Mesenchymal stem cell (in vitro differentiated cells and primary cell): ENCODE data around the gene PNMA6F.
"Not testable (repeated sequence)": the region's sequence is repeated elsewhere in the genome, so short reads cannot be mapped to it uniquely, and the experiment has no call there.

Experiments used
- DNase-seq: peaks from one replicate; pipeline ENCODE4 v3.0.0-alpha.2; 2013
- H2AFZ ChIP-seq: one replicate; pipeline ENCODE4 v1.6.1; 2013; ENCODE audit warnings: low read depth, mild to moderate bottlenecking, control low read depth, inconsistent platforms, low read length, moderate library complexity
- H2AK5ac ChIP-seq: 2 replicates; pipeline ENCODE4 v1.6.1; 2013; ENCODE audit warnings: low read length, moderate library complexity, mild to moderate bottlenecking, inconsistent platforms; ENCODE audit not compliant: severe bottlenecking
- H2BK120ac ChIP-seq: one replicate; pipeline ENCODE4 v1.6.1; 2013; ENCODE audit warnings: low read depth, mild to moderate bottlenecking, inconsistent platforms, low read length, moderate library complexity
- H2BK12ac ChIP-seq, 2 experiments: one replicate each; pipeline ENCODE4 v1.6.1; 2013; ENCODE audit warnings: inconsistent platforms in 2 of 2, low read length in 2 of 2, mild to moderate bottlenecking in 2 of 2, moderate library complexity in 2 of 2, control low read depth in 1 of 2
- H2BK15ac ChIP-seq: one replicate; pipeline ENCODE4 v1.6.1; 2013; ENCODE audit warnings: mild to moderate bottlenecking, low read depth, inconsistent platforms; ENCODE audit not compliant: poor library complexity, severe bottlenecking
- H2BK5ac ChIP-seq: 2 replicates; pipeline ENCODE4 v1.6.1; 2013; ENCODE audit warnings: low read depth, mild to moderate bottlenecking, low read length, control low read depth, inconsistent platforms; ENCODE audit not compliant: poor library complexity, severe bottlenecking
- H3K14ac ChIP-seq, 2 experiments: one replicate each; pipeline ENCODE4 v1.6.1; 2013; ENCODE audit warnings: inconsistent platforms in 2 of 2, low read length in 2 of 2, control low read depth in 1 of 2, mild to moderate bottlenecking in 1 of 2, moderate library complexity in 1 of 2
- H3K18ac ChIP-seq, 2 experiments: one replicate each; pipeline ENCODE4 v1.6.1; 2013; ENCODE audit warnings: inconsistent platforms in 2 of 2, low read length in 2 of 2, control low read depth in 1 of 2, low read depth in 1 of 2, mild to moderate bottlenecking in 1 of 2
- H3K23ac ChIP-seq, 2 experiments: one replicate each; pipeline ENCODE4 v1.6.1; 2013; ENCODE audit warnings: inconsistent platforms in 2 of 2, low read length in 2 of 2, mild to moderate bottlenecking in 2 of 2, moderate library complexity in 2 of 2, control low read depth in 1 of 2
- H3K27ac ChIP-seq: 2 replicates; pipeline ENCODE4 v1.5.1; 2013; ENCODE audit warnings: mild to moderate bottlenecking, moderate library complexity, low read length, control low read depth, inconsistent platforms; ENCODE audit not compliant: poor library complexity, severe bottlenecking
- H3K27me3 ChIP-seq, 2 experiments: 2 replicates each; pipeline versions ENCODE4 v1.6.1 to v1.7.0; 2013; ENCODE audit warnings: low read length in 2 of 2, mild to moderate bottlenecking in 2 of 2, moderate library complexity in 2 of 2, control low read depth in 1 of 2, inconsistent platforms in 1 of 2; ENCODE audit not compliant: control insufficient read depth in 1 of 2, insufficient read depth in 1 of 2
- H3K36me3 ChIP-seq, 2 experiments: 2 replicates each; pipeline versions ENCODE4 v1.6.1 to v1.7.0; 2013; ENCODE audit warnings: low read length in 2 of 2, control low read depth in 1 of 2, inconsistent platforms in 1 of 2, low read depth in 1 of 2, mild to moderate bottlenecking in 1 of 2; ENCODE audit not compliant: insufficient read depth in 2 of 2, control insufficient read depth in 1 of 2
- H3K4ac ChIP-seq, 2 experiments: one replicate each; pipeline ENCODE4 v1.6.1; 2013; ENCODE audit warnings: inconsistent platforms in 2 of 2, low read length in 2 of 2, mild to moderate bottlenecking in 2 of 2, moderate library complexity in 2 of 2, control low read depth in 1 of 2, low read depth in 1 of 2
- H3K4me1 ChIP-seq: 2 replicates; pipeline ENCODE4 v1.6.1; 2013; ENCODE audit warnings: low read depth, low read length, control low read depth; ENCODE audit not compliant: control insufficient read depth, insufficient read depth
- H3K4me2 ChIP-seq: 2 replicates; pipeline ENCODE4 v1.6.1; 2013; ENCODE audit warnings: low read length, mild to moderate bottlenecking, inconsistent platforms; ENCODE audit not compliant: poor library complexity, severe bottlenecking
- H3K4me3 ChIP-seq, 2 experiments: 2 replicates each; pipeline versions ENCODE4 v1.5.1 to v1.7.0; 2013; ENCODE audit warnings: low read length in 2 of 2, mild to moderate bottlenecking in 2 of 2, control low read depth in 1 of 2, low read depth in 1 of 2; ENCODE audit not compliant: insufficient read depth in 1 of 2
- H3K79me1 ChIP-seq: replicated peaks from 2 replicates; pipeline ENCODE4 v1.6.1; 2013; ENCODE audit warnings: mild to moderate bottlenecking, control low read depth, low read length, inconsistent platforms; ENCODE audit not compliant: poor library complexity, severe bottlenecking
- H3K9ac ChIP-seq: 2 replicates; pipeline ENCODE4 v1.7.0; 2013; ENCODE audit warnings: mild to moderate bottlenecking, low read length, moderate library complexity
- H3K9me3 ChIP-seq: 2 replicates; pipeline ENCODE4 v1.7.0; 2013; ENCODE audit warnings: mild to moderate bottlenecking, low read length; ENCODE audit not compliant: control insufficient read depth
- H4K8ac ChIP-seq: one replicate; pipeline ENCODE4 v1.6.1; 2013; ENCODE audit warnings: inconsistent platforms, mild to moderate bottlenecking, low read length, moderate library complexity
- H4K91ac ChIP-seq: one replicate; pipeline ENCODE4 v1.6.1; 2013; ENCODE audit warnings: mild to moderate bottlenecking, low read length, inconsistent platforms
- WGBS: methylation state at CpG from one replicate; pipeline ENCODE4 v1.1.7; 2013; ENCODE audit warnings: mixed read lengths; 5-methylcytosine and 5-hydroxymethylcytosine counted together

PNMA6F gene

DNA sequence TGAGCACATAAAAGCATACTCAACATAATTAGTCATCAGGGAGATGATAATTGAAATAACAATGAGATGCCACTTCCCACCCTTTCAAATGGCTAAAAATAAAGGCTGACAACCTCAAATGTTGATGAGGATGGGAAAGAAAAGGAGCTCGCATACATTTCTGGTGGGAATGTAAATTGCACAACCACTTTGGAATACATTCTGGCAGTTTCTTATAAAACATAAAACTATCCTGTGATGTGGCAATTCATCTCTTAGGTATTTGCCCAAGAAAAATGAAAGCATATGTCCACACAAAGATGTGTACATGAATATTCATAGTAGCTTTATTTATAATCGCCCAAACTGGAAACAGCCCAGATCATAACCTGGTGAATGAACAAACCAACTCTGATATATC is 11.7 kb upstream of the PNMA6F start:
- Histone ChIP-seq H2BK15ac (no peak overlapping the region), H3K23ac (no peak overlapping the region)
- 86% methylated on average over 1 of the region's 2 CpGs for WGBS

DNA sequence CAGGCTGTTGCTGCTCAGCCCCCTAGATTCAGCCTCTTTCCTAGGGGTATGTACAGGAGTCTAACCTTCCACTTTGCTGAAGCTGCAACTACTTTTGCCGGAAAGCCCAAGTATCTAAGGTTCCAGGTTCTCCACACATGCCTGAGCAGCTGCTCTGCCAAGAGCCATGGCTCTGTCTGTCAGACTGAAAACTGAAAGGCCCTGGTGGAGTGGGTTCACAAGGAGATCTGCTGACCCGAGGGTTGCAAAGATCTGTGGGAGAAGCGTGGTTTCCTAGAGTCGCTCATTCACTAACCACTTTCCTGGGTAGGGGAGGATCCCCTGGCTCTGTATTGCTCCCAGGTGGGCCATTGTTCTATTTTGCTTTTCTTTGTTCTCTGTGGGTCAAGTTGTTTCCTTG is 6.0 kb upstream of the PNMA6F start:
- Histone ChIP-seq H3K4me2 (no peak overlapping the region), H4K91ac (no peak overlapping the region), H3K27me3 (peaks cover 0 to 31% of the 10 kb centered on the region in 2 experiments), H2BK5ac (no peak overlapping the region), H3K36me3 (no peaks in the 10 kb centered on the region), H2BK15ac (no peak overlapping the region), H2BK12ac (no peak overlapping the region), H2AFZ (no peak overlapping the region), H3K4ac (no peak overlapping the region), H3K9ac (no peak overlapping the region), H2AK5ac (no peak overlapping the region), H3K9me3 (peaks cover 4% of the 10 kb centered on the region), H3K27ac (no peak overlapping the region), H2BK120ac (no peak overlapping the region), H3K79me1 (no peaks in the 10 kb centered on the region), H3K4me1 (no peaks in the 10 kb centered on the region), H3K14ac (no peak overlapping the region), H3K23ac (no peak overlapping the region), H3K18ac (no peak overlapping the region), H3K4me3 (no peak overlapping the region), H4K8ac (no peak overlapping the region)
- 61% methylated on average over 3 of the region's 4 CpGs for WGBS
- DNase-seq = no peak

More for the DNA sequence above, 11.7 kb upstream of the PNMA6F start:
- H3K27ac ChIP-seq = no peak overlapping the region
- no peak overlapping the region for H4K91ac ChIP-seq
- peaks cover 8% of the 10 kb centered on the region for H3K79me1 ChIP-seq
- no peak overlapping the region for H3K14ac ChIP-seq
- H2BK12ac ChIP-seq = no peak overlapping the region
- peak overlapping the region; percentile 70 for H3K9ac ChIP-seq
- peak; percentile 23 for DNase-seq
- H3K4me3 ChIP-seq = peak overlapping the region in 1 of 2 experiments; percentile 76
- no peak overlapping the region for H4K8ac ChIP-seq
- H3K4ac ChIP-seq = no peak overlapping the region
- no peak overlapping the region for H2AK5ac ChIP-seq
- H3K27me3 ChIP-seq = peaks cover 0 to 5% of the 10 kb centered on the region in 2 experiments
- H3K4me2 ChIP-seq = no peak overlapping the region
- H2BK5ac ChIP-seq = no peak overlapping the region
- peaks cover 0 to 15% of the 10 kb centered on the region in 2 experiments for H3K36me3 ChIP-seq
- H3K9me3 ChIP-seq = no peaks in the 10 kb centered on the region
- H2BK120ac ChIP-seq = no peak overlapping the region
- H3K18ac ChIP-seq = no peak overlapping the region
- H3K4me1 ChIP-seq = peaks cover 8% of the 10 kb centered on the region
- no peak overlapping the region for H2AFZ ChIP-seq

DNA sequence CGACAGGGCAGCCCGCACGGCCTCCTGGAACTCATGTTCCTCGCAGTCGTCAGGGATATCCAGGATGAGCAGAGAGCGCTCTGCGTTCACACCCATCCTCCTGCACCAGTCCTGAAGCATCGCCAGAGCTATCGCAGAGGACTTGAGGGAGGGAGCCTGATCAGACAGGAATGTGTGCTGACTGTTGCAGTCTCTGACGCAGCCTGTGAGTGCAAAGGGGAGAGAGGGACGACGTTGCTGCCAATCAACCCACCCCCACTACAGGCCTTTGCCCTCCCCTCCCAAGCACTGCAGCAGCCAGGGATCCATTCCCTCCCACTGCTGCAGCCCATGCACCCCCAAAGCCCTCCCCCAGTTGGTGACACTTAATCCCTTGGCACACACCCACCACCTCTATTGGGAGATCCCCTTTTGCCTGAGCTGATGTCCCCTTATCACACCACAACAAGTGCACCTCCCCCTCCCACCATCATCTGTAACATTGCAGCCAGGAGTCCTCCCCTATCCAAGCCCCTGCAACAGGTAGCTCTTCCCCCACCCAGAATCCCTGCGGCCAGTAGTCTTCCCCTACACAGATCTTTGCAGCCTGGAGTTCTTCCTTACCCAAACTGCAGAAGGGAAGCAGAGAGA is 897 bp downstream of the PNMA6F start:
- Histone ChIP-seq H3K79me1 (no peaks in the 10 kb centered on the region), H4K91ac (no peak overlapping the region), H3K23ac (no peak overlapping the region), H3K9ac (no peak overlapping the region), H3K36me3 (no peaks in the 10 kb centered on the region), H3K9me3 (no peaks in the 10 kb centered on the region), H3K27me3 (peaks cover 12 to 28% of the 10 kb centered on the region in 2 experiments), H2BK120ac (no peak overlapping the region), H3K4ac (no peak overlapping the region), H2BK5ac (no peak overlapping the region), H3K27ac (no peak overlapping the region), H3K4me3 (no peak overlapping the region), H3K14ac (no peak overlapping the region), H3K4me1 (no peaks in the 10 kb centered on the region), H2BK12ac (no peak overlapping the region), H3K4me2 (no peak overlapping the region), H2BK15ac (no peak overlapping the region), H3K18ac (no peak overlapping the region), H2AK5ac (no peak overlapping the region), H2AFZ (no peak overlapping the region), H4K8ac (no peak overlapping the region)
- DNase-seq = no peak
- WGBS = 67% methylated on average over 1 of the region's 13 CpGs

DNA sequence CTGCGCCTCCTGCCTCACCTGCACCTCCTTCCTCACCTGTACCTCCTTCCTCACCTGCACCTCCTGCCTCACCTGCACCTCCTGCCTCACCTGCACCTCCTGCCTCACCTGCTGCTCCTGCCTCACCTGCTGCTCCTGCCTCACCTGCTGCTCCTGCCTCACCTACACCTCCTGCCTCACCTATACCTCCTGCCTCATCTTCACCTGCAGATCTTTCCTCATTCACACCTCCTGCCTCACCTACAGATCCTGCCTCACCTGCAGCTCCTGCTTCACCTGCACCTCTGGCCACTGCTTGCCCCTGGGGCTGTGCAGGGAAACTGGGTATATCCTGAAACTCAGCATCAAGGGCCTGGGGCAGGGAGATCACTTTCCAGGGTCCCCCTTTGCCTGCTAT is 1.5 kb downstream of the PNMA6F start:
- not testable (repeated sequence) for H4K8ac ChIP-seq, H2BK5ac ChIP-seq, H3K9me3 ChIP-seq, H3K14ac ChIP-seq, H2AFZ ChIP-seq, H2BK120ac ChIP-seq, H3K18ac ChIP-seq, H3K4me3 ChIP-seq, H3K79me1 ChIP-seq, H3K9ac ChIP-seq, DNase-seq, H3K27ac ChIP-seq, H3K23ac ChIP-seq, H3K4me2 ChIP-seq, H2BK15ac ChIP-seq, H4K91ac ChIP-seq, H3K4me1 ChIP-seq, H2AK5ac ChIP-seq, H3K4ac ChIP-seq, H3K36me3 ChIP-seq, H2BK12ac ChIP-seq
- peaks cover 12 to 24% of the 10 kb centered on the region in 2 experiments for H3K27me3 ChIP-seq
- 87% methylated on average over 1 of the region's 1 CpG for WGBS
